ENCODE data around the gene ODAD4.

GRCh38 chr17:42001729-42002128 is 71.3 kb downstream of the ODAD4 start:
- TF ChIP-seq CTCF (IDR thresholded peaks at IDR 0.05): no peak
- no peak for TF ChIP-seq POLR2A (IDR thresholded peaks at IDR 0.05)
